Activated CD4-positive, alpha-beta T cell treated with anti-CD3 and anti-CD28 coated beads, Interleukin-2, amount 50 U/mL, for 4 hours (primary cell): Measurements from ENCODE around the gene SRRM4.
"Not testable (repeated sequence)": the region's sequence is repeated elsewhere in the genome, so short reads cannot be mapped to it uniquely, and the experiment has no call there.

Experiments
- DNase-seq, 2 experiments: peaks; one replicate each; pipeline ENCODE4 v3.0.0-alpha.2; 2020

SRRM4 gene, protein sequence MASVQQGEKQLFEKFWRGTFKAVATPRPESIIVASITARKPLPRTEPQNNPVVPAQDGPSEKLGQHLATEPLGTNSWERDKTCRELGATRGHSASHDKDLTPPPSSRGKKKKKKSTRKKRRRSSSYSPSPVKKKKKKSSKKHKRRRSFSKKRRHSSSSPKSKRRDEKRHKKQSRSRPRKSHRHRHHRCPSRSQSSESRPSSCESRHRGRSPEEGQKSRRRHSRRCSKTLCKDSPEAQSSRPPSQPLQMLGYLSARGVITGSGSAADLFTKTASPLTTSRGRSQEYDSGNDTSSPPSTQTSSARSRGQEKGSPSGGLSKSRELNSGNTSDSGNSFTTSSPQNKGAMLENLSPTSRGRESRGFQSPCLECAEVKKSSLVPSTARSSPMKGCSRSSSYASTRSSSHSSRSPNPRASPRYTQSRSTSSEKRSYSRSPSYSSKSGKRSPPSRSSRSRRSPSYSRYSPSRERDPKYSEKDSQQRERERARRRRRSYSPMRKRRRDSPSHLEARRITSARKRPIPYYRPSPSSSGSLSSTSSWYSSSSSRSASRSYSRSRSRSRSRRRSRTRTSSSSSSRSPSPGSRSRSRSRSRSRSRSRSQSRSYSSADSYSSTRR

DNA sequence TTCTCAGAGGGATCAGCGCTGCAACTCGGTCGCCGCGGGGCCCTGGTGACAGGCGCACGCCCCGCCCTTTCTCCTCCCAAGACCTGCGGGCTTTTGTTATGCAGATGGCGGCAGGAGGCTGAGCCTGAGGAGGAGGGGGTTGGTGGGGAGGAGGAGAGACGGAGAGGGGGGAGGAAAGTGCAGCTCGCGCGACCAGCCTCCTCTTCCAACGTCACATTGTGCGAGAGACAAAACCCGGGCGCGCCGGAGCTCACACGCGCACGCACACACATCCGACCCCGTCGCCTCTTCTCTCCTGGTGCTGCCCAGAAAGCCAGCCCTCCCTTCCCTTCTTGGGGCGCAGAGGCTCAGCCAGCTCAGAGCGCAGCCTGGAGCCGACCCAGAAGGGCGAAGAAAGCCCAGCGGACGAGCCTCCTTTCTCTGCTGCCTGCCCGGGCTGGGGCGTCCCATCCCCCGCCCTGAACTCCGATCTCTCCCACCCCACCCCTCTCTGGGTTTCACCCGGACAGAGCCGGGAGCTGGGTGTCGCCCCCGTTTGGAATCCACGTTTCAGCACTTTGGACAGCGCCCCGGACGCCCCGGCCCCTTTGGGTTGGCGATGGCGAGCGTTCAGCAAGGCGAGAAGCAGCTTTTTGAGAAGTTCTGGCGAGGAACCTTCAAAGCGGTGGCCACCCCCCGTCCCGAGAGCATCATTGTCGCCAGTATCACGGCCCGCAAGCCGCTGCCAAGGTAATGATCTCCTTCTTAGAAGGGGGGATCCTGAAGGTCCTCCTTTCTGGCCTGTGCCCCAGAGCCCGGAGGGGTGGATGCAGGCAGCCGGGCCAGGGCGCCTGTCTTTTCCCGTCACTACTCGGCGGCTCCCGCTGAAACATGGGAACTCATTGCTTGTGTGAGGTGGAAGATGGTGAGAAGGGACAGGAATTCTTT is at the start of gene SRRM4:
Gene SRRM4 (plus strand): TSS at position 257 of the 927 bp plus-strand sequence. CDS start 342 bp downstream, at position 599.
- DNase-seq: no peak

DNA sequence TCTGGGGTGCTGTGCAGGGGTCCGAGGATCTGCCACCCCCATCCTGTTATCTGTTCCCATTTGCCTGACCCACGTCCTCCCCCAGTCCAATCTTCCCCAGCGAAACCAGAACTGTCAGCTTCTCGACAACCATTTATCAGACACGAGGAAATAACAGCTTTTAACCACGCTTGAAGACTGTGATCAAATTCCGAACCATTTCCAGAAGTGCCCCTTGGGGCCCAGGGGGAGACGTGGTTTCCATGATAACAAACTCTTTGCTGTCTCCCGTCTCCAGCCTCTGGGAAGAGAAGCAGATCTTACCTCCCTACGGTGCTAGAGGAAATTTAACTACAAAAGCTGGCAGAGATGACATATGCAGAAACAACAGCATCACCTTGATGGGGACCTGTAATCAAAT is 35.1 kb upstream of the SRRM4 start:
- DNase-seq: no peak

DNA sequence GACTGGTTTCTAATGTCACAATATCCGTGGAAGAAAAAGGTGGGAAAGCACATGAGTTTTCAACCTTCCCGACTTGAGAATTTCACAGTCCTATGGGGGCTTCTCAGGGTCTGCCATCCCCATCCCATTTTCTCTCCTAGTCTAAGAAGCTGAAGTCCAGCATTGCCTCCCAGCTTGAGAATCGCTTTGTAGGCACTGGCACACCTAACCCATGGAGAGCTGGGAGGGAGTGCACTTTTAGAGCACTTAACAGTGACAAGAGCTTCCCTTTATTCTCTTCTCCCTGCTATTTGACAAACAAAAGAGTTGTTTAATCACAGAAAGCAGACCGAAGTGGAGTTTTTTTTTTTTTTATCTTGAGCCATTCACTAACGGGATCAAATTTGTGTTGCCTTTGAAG is 22.8 kb upstream of the SRRM4 start:
- DNase-seq: no peak

DNA sequence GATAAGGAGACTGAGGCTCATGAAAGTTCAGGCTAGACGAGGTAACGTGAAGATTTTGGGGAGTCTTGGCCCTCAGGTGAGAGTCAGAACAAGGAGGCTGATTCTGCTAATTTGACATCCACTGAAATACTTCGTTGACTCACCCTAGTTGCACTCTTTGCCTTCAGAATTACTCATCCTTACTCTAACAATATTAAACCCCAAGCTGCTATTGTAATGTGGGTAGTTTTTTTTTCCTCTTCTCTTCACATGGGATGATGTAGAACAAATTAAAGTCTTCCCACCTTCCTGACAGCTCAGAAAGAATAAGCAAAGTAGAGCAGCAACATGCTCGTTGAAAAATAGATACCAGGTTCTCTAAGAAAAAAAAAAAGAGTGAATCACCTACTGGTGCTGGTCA is 22.0 kb upstream of the SRRM4 start:
- DNase-seq: no peak

DNA sequence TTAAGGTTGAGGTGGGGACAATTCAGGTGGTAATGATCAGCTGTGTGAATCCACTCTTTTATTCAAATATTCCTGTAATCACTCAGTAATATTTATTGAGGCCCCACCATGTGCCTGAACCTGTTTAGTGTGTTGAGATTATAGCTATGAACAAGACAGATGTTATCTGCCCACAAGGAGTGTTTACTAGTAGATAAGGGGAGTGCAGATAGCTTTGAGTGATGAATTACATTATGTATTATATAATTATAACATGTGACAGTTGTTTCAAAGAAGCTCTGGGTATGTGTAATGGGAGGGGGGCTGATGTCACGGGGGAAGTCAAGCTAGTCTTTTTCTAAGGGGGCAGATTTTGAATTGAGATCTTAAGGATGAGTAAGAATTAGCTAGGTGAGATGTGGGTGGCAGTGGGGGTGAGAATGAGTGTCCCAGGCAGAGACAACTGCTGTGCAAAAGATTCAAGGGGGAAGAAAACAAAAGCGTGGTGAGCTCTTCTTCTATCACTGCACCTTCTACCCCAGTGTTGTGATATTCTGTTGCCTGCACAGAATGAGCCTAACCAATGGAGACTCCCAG is 21.3 kb upstream of the SRRM4 start:
- no peak for DNase-seq

DNA sequence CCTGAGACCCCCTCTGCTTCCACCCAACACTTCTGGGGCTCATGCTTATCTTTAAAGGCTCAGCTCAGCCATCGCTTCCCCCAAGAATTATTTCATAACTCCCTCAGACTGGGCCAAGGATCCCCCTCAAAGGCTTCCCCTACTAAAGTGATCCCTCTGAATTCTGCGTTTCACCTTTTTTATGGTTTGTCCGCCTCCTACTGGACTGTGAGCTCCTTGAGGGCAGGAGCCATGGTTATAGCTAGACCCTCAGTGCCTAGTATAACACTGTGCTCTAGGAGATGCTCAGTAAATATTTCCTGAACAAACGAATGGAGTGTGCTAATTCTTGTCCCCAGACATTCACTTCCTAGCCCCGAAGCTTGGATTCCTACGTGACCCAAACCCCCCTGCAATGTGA is 20.5 kb upstream of the SRRM4 start:
- no peak for DNase-seq

DNA sequence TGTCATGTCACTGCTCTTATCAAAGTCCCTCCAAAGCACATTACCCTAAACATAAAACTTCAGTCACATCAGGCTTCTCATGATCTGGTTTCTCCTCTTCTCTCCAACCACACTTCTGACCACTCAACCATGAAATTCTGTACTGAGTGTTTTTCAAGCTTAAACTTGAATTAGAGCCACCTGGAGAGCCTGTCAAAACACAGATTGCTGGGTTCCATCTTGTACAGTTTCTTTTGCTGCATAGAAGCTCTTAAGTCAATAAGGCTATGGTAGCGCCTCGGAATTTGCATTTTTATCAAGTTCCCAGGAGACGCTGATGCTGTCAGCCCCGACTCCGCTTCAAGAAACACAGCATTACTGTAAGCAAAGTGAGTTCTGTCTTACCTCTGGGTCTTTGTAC is 16.4 kb upstream of the SRRM4 start:
- no peak for DNase-seq

DNA sequence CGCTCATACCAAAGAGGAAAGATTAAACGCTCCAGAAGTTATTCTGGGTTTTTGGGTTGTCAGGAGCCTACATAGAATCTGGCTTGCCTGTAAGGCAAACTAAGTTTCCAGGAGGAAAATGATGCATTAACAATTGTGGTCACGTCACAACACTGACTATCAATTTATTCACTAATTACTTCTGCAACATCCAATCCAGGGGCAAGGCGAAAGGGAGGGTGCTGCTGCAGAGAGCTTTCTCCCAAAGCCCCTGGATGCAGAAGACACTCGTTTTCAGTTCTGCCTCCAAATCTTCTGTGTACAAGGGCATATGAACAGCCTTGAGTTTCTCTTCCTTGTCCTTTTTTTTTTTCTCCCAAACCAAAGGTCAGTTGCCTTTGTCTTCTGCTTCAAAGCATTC is 10.5 kb upstream of the SRRM4 start:
- DNase-seq: no peak

DNA sequence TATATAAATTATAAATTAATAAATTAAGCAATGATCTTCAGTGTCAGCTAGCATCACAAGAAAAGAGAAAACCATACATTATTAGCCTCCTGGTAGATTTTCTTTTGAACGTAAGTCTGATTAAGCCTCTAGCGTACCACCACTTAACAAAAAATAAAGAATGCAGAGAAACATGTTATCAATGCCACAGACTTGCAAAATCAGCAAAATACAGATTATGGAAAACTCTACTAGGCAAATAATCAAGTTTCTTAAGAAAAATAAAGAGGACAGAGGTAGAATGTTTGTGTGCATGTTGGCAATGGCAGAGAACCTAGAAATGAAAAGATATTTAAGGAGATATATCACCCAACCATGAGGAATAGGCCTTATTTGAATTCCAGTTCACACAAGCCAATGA is 8.4 kb upstream of the SRRM4 start:
- no peak for DNase-seq

DNA sequence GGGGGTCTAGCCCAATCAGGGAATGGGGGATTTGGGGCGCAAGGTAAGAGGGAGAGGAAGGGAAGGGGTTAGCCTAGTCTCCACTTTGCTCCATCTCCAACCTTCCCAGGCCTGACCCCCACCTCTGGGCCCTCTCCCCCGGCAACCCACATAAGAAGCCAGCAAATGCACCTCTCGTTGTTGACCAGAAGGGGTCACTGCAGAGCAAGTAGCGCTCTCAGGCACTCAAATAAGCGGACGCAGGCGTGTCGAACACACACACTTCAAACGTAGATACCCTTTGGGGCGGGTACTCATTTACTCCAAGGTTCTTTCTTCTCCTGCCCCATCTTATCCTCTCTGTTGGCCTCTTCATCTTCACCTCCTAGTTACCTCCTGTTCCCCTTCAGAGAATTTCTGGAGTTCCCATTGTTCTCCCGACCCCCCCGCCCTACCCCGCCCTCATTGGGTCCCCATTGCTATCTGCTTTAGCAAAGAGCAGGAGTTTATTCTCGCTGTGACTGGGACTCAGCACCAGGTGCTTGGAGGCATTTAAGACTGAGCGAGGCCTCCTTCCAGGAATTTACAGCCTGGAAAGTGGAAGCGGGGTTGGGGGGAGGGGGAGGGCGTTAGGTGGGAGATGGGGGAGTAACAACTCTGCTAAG is 1.5 kb upstream of the SRRM4 start:
- no peak for DNase-seq

DNA sequence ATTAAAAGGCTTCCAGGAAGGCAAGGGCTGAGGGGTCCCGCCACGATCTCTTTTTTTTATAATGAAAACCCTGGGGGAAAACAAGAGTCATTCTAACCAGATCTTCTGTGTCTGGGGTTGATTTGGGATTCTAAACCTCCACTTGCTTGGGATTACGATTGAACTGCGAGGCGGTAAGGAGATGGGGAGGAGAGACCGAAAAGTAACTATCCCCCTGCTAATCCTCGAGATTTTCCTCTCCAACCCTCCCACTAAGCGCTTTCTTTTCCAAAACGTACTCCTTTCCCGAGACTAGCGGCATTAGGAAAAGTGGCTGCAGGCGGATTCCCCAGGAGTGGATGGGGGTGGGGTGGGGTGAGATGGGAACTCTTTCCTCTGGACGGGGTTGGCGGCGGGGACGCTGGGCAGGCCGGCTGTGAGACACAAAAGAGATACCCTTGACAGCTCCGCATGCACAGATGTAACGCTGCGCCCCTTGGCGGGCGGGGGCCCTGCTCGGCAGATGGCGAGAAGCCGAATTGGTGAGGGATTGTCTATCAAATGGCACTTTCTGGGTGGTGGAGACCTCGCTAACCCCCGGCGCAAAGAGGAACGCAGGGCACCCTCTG is 830 bp upstream of the SRRM4 start:
- DNase-seq: no peak

DNA sequence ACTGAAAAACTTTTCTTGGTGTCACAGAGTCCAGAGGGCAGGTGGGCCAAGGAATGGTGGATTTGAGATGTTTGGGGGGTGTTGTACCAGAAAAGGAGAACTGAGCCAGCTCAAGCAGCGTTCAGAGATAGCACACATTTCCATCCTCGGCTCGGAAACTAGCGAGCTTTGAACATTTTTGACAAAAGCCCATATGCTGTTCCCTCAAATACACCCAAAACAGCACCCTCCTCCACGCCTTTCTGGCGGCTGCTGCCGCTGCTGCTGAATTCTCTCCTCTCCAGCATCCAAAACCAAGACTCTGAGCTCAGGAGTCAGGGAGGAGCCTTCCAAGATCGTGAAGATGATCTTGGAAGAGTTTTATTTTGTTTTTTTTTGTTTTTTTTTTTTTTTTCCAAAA is 961 bp downstream of the SRRM4 start:
- no peak for DNase-seq

DNA sequence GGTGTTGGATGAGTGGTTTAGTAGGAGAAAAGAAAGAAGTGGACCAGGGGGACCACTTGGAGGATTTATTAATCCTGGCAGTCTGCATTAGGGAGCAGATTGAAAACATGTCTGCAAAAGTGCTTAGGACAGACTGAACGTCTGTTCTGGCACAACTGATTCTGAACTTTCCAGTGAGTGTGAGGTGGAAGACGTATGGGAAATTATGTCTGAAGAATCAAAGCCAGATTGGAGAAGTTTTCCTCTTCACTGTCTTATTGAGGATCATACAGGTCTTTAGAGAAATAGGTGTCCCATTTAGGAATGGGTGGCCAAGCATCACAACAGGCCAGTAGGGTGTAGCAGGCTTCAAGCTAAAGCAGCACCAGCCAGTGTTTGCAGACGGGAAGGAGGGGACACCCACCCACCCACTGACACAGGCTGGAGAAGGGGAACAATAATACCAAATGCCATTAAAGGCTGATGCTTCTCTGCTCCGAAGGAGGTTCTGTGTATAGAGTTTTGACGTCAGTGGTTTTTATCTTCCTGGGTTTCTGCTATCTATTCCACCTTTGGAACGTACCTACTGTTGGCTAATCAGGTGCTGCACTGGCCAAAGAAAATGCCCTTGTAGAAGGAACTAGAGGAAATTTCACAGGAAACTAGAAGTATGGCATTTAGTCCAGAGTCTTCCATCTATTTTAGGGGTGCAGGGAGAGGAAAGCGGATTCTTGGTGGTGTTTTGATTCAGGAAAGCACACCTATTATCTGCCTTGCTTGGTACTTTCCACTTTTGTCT is 1.8 kb downstream of the SRRM4 start:
- DNase-seq: no peak

DNA sequence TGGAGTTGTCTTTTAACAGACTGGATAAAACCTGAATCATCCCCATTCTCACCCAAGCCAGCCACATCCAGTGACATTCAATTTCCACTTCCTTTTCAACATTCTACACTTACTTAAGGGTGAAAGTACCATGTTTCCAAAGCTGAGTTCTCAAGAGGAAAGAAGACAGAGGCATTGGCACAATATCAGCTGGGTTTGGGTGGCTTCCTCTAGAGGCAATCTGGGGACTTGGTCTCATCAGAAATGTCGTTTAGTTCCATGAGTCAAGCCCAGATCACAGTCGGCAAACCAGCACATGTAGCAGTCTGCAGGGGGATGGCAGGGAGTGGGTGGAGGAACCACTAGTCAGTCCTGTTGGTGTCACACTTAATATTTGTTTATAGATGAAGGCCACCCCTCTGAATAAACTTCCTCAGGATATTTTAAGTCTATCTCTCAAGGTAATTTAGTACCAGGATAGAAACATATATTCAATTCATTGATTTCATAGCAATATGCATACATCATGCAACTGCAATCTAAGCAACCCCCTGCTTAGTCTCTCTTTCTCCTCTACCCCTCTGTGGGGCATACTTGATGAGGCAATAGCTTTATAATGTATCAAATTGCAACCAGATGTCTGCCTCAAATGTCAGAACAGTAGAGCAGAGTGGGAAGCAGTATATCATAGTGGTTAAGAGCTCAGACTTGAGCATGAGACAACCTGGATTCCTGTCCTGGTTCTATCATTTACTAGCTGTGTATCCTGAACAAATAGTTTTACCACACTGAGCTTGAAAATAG is 3.0 kb downstream of the SRRM4 start:
- DNase-seq: no peak

DNA sequence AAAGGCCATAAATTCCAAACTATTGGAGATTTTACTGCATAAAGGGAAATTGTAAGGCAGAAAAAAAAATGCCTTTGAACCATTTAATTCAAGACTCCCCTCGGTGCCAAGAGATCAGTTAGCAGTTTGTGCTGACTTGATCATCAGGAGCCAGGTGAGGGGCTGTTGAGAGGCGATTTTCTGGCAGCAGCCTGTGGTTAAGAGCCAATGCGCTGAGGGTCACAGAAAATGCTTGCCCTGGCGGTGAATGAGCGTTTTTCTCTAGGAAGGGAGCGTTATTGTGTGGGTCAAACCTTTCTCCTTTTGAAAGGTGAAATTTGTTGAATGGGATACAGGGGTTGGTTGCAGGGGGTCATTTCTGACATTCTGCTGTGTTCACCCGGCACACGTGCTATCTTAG is 4.7 kb downstream of the SRRM4 start:
- DNase-seq: no peak

DNA sequence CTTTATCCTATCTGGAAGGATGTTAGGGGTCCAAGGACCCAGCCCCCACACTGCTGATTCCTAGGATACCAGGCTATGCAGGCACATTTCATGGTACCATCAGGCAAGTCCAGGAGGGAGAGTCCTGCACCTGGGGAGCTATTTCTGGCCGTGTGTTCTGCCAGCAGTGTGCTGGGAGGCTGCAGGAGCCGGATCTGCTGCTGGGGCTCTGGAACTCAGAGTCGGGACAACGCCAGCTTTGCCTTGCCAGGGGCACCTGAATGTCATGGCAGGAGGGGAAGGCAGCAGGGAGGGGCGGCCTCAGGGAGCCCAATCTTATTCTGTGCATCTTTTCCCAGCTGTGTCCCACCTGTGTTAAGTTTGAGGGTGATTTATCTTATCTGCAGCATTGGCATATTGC is 17.8 kb downstream of the SRRM4 start:
- no peak for DNase-seq

DNA sequence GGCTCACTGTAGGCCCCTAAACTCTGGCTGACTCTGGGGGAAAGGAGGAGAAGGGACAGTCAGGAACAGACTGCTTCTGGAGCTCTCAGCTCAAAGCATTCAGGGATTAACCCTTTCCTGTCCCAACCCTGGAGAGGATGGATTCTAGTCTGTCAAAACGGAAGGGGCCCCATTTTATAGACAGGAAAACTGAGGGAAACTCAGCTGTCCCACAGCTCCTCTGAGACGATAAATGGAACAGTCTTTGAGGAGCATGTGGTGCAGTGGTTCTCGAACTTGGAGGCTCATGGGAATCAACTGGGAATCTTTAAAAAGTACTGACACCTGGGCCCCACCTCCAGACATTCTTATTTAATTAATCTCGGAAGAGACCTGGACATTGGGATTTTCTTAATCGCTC is 23.7 kb downstream of the SRRM4 start:
- DNase-seq: no peak

DNA sequence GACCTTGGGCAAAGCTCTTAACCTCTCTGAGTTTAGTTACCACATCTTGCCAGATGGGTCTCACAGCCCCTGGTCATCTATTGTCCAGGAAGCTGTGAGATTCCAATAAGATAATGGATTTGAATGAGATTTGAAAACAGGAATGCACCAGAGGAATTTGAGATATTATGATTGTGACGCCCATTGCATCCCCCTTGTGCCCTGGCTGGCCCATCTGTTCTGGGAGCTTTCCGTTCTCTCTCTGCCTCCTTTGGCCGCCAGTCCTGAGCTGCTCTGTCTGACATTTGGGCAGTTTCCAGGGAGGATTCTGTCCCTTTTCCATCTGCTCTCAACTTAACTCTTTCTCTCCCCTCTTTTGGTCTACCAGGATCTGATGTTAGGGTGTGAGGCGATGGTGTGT is 24.6 kb downstream of the SRRM4 start:
- DNase-seq: no peak

DNA sequence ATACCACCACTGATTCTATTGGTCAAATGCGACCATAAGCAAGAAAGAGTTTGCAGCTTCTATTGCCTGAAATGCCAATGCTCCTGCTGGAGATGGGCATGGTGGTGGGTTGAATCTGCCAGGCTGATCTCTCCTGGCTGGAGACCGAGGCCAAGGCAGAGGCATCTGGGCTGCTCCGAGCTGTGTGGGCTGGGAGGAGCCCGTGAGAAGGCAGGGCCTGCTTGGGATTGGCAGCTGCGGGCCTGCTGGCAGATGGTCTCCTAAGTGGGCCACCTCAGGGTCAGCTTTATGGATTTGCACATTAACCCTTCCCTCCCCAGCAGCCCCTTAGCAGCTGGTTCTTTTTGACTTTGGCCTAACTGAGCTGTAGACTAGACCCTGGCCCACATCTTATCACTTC is 25.4 kb downstream of the SRRM4 start:
- no peak for DNase-seq

DNA sequence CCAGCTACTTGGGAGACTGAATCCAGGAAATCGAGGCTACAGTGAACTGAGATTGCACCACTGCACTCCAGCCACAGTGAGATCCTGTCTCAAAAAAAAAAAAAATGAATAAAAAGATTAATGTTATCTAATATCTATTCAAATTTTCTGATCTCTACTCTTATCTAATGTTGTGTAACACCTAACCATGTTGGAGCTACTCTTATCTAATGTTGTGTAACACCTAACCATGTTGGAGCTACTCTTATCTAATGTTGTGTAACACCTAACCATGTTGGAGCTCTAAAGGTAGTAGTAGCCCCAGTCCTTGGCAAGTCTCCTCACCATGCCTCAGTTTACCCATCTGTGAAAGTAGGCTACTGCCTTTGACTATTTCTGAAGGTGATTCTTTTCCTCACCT is 26.9 kb downstream of the SRRM4 start:
- DNase-seq: not testable (repeated sequence)
